ENCODE data around the gene ARL8B.
"Not testable (repeated sequence)": the region's sequence is repeated elsewhere in the genome, so short reads cannot be mapped to it uniquely, and the experiment has no call there.

- not testable (repeated sequence) for TF ChIP-seq TCF7 (CRISPR knock-in tag; IDR thresholded peaks at IDR 0.05; ENCODE audit: low read depth); CDX4 (CRISPR knock-in tag; IDR thresholded peaks at IDR 0.05; ENCODE audit: borderline replicate concordance); ZNF512 (CRISPR knock-in tag; IDR thresholded peaks at IDR 0.05; ENCODE audit: borderline replicate concordance); CTCF (IDR thresholded peaks at IDR 0.05); ZNF121 (CRISPR knock-in tag; IDR thresholded peaks at IDR 0.05); FOXJ3 (CRISPR knock-in tag; IDR thresholded peaks at IDR 0.05; ENCODE audit: borderline replicate concordance); ESRRA (CRISPR knock-in tag; IDR thresholded peaks at IDR 0.05; ENCODE audit: borderline replicate concordance); AFF4 (CRISPR knock-in tag; IDR thresholded peaks at IDR 0.05; ENCODE audit: borderline replicate concordance)
These were observed 15.7 kb upstream of the ARL8B start for GRCh38 chr3:5106371-5106770.
